Ramos (cell line): ENCODE results near the gene PIK3C2G.
"Not testable (repeated sequence)": the region's sequence is repeated elsewhere in the genome, so short reads cannot be mapped to it uniquely, and the experiment has no call there.

ENCODE experiments used
- in situ Hi-C: fragments of 300-500 bp; cut with MboI; formaldehyde crosslinking; loops from one replicate; pipeline ENCODE4 v1.14.3; 2022; ENCODE audit warnings: low sequenced_read_pairs; ENCODE audit not compliant: unreplicated experiment

PIK3C2G gene, protein sequence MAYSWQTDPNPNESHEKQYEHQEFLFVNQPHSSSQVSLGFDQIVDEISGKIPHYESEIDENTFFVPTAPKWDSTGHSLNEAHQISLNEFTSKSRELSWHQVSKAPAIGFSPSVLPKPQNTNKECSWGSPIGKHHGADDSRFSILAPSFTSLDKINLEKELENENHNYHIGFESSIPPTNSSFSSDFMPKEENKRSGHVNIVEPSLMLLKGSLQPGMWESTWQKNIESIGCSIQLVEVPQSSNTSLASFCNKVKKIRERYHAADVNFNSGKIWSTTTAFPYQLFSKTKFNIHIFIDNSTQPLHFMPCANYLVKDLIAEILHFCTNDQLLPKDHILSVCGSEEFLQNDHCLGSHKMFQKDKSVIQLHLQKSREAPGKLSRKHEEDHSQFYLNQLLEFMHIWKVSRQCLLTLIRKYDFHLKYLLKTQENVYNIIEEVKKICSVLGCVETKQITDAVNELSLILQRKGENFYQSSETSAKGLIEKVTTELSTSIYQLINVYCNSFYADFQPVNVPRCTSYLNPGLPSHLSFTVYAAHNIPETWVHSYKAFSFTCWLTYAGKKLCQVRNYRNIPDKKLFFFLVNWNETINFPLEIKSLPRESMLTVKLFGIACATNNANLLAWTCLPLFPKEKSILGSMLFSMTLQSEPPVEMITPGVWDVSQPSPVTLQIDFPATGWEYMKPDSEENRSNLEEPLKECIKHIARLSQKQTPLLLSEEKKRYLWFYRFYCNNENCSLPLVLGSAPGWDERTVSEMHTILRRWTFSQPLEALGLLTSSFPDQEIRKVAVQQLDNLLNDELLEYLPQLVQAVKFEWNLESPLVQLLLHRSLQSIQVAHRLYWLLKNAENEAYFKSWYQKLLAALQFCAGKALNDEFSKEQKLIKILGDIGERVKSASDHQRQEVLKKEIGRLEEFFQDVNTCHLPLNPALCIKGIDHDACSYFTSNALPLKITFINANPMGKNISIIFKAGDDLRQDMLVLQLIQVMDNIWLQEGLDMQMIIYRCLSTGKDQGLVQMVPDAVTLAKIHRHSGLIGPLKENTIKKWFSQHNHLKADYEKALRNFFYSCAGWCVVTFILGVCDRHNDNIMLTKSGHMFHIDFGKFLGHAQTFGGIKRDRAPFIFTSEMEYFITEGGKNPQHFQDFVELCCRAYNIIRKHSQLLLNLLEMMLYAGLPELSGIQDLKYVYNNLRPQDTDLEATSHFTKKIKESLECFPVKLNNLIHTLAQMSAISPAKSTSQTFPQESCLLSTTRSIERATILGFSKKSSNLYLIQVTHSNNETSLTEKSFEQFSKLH (N-terminal part only)

DNA sequence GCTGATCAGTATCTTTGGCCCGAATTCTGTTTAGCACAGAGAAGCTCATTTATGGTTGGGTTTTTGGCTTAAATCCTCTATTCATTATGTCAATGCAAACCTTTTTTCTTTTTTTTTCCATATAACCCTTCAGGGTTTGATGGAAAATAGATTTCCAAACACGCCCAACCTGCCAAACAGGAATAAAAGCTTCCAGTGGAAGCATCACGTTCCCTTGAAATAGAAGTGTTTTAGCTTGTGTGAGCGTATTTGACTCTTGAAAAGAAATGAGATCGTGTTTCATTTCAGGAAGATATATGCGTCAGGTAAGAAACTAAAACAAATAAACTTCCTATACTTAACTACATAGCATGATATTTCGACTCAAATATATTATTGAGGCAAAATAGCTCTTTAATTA lies at the start of gene PIK3C2G:
PIK3C2G (plus strand) TSS at position 246 of the 400 bp plus-strand sequence. CDS start 20,564 bp downstream, outside the sequence.
- in situ Hi-C loops = no loop called here

DNA sequence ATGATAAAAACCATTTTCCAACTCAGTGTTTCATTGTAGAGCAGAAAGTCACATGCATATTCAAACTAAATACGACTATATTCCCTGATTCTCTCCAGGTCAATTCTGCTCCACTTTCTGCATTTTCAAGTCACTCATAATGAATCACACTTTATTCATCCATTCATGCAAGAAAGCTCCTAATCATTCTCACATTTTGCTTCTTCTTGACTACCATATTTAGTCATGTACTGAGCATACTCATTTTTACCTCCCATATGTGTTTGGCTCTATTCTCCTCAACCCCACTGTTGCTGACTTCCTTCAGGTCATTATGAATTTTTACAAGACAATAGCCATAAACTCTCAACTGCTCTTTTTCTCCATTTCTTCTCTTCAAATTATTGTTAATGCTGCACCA lies 43.4 kb upstream of the PIK3C2G start:
- in situ Hi-C loops = no loop called here

DNA sequence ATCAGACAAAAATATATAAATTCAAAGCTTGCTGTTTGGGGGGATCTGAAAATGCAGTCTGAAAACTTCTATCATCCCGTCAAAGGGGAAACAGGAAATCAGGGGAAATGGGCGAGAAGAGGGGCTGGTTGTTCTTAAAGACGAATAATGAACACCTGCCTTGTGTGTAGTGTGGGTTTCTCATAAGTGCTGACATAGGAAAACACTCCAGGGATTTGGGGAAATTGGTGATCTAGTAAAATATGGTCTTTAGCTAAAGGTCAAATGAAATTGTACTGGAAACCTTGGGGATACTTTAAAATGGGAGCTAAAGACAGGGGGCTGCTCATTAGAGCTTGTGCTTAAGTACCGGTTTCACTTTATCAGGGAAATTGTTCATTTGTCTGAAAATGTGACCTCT lies 39.6 kb upstream of the PIK3C2G start:
- in situ Hi-C loops = no loop called here

DNA sequence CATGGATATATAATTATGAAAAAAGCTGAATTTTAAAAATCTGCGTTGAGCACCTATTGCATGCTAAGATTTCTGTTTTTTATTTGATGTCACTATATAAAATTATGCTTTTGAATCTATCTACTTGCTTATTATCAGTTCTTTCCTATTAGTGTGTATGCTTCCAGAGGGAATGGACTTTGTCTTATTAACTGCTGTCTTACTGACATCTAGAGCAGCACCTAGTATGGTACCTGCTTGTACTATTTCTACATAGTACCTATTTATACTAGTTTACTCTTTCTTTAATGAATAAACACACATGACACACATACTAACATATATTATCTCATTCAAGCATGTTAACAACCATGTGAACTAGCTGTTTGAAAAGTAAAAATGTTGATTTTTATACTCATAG lies 38.6 kb upstream of the PIK3C2G start:
- in situ Hi-C loops = no loop called here

DNA sequence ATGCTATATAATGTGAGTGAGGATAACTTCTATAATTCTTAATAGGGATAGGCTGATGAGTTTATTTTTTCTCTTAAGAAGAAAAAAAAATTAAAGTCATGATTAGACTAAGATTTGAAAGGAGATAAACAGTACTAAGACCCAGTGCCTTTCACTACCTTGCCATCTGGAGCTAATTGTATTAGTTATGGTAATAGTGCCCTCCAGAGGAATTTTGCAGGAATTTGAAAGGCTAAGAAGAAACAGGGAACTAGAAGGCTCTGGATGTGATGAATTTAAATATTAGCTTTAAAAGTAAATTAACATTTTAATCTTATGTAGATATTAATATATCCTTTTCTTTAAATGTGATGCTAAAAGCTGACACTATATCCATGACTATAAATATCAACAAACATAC lies 36.6 kb upstream of the PIK3C2G start:
- in situ Hi-C loops = no loop called here

DNA sequence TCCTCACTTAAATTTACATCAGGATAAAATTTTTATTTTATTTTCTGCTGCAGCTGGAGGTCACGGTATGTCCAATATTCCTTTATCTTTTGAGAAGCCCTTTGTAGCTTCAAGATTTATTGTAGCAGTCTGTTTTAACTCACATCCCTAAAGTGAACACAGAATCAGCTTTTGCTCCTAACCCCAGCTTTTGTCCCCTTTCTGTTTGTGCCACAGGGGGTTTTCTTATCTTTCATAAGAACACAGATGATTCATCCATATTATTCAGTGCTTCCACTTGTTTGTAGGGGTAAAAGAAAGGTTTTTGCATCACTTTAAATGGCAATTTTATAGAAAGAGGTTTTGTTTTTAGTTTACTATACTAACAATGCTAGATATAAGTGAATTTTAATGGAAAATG lies 21.8 kb upstream of the PIK3C2G start:
- in situ Hi-C loops = no loop called here

DNA sequence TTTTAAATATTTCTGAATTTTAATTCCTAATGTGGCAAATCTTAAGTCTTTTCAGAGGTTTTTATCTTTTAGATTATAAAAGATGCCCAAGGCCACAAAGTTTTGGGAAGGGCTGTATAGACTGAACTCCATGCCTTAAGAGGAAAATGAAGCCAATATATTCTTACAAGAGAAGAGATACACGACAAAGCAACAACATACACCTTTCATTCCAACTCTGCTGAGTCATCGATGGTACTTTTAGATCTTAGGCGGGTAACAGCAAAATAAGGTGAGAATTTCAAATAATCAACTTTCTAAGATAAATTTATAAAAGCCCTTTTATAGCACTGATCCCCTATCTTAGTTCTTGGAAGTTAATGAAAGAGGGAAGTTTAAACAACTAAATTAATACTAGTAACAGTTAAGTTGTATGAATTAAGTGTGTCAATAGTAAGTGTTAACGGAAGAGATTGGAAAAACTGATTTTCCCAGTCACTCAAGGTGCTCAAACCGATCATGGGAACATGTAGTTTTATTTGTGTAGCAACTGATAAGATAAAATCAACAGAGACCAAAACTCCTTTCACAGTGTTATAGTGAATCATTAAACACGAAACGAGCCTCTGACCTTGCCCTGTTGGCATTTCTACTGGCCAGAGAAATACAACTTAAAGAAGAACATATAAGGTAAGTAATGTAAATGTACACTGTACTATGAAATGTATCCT lies 18.8 kb upstream of the PIK3C2G start:
- in situ Hi-C loops = no loop called here

DNA sequence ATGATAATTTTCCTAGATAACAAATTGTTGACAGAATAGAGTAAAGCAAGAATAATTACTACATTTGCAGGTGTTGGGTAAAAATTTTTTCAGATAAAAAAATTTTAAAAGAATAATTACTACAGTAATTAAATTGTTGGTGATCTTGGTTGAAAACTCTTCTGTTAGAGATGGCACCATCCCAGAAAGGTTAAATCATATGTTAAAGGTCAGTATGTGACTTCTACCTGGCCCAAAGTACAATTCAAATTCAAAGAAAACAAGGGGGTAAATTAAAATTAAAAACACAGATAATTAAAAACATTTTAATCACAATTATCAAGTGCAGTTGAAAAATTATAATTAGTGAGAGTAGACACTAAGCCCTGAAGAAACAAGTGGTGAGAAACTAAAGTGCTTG lies 18.1 kb upstream of the PIK3C2G start:
- in situ Hi-C loops = no loop called here

DNA sequence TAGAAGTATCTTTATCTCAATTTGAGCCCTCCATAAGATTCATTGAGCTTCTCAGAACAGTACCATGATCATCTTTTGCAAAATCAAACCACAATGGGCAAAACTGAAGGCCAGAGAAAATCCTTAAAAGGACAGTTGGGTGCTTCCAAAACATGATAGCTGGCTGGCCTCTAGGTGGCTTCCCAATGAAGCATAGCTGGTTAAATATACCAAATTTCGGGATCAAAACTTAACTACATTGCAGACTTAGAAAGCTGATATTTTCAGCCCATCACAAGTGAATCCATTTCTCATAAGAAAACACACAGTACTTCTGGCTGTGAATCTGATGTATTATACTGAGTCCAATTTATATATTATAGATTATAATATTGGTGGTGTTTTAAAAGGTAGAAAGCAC lies 15.3 kb upstream of the PIK3C2G start:
- in situ Hi-C loops = no loop called here

DNA sequence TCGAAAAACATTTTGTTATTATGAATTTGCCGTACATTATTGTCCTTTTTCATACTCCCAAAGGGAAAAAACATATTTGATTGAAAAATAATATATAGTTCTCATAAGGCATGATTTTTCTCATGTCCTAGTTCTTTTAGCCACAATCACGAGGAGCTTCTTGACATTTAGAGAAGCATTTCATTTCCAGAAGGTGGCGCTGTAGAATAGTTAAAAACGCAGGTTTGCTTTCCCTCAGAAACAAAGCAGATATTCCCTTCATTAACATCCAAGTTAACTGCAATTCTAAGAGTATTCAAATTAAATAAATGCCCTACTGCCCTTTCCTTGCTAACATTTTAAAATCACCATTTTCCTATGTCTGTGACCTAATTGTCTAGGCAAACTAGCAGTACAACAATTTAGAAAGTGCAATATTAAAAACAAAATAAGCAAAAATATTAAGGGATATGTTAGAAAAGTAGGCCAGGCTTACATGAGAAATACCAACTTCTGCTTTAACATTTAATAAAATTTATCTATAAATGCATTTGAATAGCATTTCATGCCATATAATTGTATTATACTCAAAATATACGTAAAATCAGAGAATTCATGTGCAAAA lies 10.9 kb upstream of the PIK3C2G start:
- in situ Hi-C loops = no loop called here

DNA sequence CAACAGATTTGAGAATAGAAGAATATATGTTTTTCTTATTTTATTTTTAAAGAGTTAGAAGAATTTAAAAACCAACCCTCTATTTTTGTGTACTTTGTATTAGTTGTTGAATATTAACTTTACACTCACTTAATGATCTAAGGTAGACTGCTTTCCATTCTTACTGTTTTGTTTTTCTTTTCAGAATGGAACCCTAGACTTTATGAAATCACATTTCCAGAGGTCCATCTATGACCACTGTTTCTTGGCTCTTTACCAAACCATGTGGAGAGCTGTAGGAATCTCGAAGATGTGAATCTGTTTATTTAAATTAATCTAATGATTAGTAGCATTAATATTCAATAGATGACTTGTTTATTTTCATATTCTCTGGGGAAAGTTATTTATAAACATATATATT lies 7.2 kb upstream of the PIK3C2G start:
- in situ Hi-C loops = no loop called here

DNA sequence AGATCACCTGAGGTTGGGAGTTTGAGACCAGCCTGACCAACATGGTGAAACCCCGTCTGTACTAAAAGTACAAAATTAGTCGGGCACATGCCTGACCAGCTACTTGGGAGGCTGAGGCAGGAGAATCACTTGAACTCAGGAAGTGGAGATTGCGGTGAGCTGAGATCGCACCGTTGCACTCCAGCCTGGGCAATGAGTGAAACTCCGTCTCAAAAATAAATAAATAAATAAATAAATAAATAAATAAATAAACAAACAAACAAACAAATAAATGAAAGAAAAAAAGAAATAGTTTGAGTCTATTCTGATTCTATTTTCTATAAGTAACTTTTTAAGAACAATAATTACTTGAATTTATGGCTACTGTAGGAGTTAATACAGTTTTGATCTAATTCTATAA lies 6.3 kb upstream of the PIK3C2G start:
- in situ Hi-C loops = not testable (repeated sequence)

DNA sequence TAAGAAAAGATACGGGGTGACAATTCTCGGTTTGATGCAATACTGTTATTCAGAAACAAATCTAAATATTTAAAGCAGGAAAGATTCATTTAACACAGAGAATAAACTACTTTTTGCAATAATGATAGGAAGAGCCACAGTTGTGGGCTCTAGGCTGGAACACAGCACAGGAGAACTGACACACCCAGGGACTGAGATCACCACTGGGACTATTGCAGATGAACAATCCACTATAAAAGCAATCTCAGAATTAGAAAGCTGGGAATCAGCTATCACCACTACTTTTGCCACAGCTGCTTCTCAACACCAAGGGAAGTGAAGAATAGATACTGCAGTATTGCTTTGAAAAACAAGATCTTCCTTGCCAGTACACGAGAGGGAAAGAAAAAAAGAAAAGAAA lies 4.1 kb upstream of the PIK3C2G start:
- in situ Hi-C loops = no loop called here

DNA sequence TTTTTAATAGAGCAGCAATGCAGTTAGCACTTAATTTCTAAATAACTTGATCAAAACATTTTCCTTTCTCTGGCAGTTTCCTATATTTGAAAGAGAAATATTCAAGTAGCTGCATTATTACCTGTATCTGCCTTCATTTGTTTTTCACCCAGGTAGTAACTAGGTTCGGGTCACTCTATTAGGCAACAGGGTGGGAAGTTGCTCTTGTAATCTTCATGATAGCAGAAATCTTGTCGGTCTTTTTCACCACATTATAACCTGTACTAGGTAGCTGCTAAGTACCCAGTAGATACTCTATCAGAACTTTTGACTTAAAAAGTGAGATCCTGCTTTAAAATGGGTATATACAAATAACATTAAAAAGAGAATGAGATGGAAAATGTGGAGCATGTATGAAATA lies 2.4 kb upstream of the PIK3C2G start:
- in situ Hi-C loops = no loop called here

DNA sequence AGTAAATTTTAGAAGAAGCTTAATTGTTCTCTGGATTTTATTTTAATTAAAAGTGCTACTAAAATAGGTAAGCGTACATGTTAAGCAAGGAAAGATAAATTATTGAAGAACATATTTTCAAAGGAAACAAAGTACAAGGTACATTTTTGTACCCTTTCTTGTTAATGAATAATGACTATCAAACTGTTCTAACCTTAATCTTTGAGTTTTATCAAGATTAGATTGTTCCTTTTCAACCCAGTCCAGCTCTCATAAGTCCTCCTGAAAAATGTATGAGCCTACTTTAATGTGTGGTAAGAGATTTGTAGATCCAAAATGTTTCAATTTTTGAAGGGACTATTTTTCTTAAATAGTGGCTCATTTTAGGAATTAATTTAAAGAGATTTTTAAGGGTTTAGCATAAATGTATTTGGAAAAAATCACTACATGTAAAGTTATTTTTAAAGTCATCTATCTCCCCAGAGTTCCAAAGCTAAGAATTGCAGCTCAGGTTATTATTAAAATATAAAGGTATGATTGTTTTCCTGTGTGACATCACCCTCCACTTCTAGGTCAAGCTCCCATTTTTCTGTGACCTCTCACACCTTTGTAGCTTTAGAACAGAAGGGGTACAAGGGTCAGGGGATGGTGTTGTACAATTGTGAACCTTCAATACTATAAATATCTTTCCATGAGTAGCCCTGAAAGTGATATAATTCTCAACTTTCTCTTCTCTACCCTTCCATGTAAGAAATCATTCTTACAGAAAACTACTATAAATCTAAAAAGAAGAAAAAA lies 1.2 kb upstream of the PIK3C2G start:
- in situ Hi-C loops = no loop called here

DNA sequence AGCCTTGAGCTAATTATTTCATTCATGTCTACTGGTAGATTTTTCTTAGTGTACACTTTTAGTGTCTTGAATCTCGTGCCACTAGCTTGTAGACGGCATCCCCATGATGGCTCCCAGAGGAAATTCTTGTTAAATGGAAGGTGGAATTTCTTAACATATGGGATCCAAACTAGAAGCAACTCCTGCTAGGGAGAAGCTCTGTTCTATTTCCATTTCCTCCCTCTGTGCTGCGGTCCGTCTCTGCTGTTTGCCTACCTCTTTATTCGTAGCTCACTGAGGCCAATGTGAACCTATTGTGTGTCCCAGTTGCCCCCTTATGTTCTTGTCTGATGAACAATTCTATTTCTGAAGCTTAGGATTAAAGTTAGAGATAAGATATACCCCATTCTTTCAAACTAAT lies 588 bp downstream of the PIK3C2G start:
- in situ Hi-C loops = no loop called here

DNA sequence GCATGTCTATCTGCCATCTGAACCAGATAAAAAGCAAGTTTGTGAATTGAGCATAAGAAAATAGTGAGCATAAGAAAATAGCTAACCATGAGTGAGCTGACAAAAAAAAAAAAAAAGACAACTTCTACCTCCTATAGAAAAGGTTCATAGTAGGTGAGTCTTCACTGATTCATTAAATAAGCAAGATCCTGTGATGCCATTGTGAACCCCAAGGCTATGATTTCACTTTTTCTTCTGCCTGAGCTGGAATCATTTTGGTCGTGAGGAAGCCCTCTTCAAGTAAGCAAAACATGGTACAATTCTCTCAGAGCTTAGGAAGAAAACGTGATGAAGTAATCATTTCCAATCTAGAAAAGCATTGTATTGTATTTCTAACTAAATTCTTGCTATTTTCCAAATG lies 1.2 kb downstream of the PIK3C2G start:
- in situ Hi-C loops = no loop called here

DNA sequence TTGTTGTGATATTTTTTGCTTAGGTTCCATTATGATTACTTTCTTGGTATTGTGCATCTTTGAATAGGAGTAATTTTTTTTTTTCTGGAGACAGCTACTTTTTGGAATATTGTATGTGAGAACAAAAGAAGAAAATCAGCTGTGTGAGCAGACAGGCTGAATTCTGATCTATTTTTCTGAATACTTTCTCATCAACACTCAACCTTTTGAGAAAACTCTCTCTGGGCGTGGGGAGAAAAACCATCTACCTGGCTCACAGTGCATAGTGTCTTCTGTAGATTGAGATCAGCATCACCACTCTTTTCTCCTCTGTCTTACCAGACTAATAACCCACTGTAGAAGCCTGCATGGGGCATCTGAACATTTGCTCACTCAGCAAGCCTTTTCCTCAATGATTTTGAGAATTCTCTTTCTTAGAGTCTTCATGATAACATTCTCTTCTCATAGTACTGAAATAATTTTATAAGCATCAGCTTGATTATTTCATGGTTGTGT lies 3.3 kb downstream of the PIK3C2G start:
- in situ Hi-C loops = no loop called here
